Memory B cell (primary cell): ENCODE measurements around the gene IFNL3.
A peak's percentile ranks its signal among the peaks of the same experiment; 100 is the strongest.
"Not testable (repeated sequence)": the region's sequence is repeated elsewhere in the genome, so short reads cannot be mapped to it uniquely, and the experiment has no call there.

Source experiments
- ATAC-seq: fragments of 150-1000 bp; cut with Tn5 transposase; 2 replicates; pipeline ENCODE4 v1.10.0; 2021; ENCODE audit warnings: low read depth, mild to moderate bottlenecking, moderate library complexity
- DNase-seq, 2 donors: peaks; one replicate each; pipeline ENCODE4 v3.0.0; 2022; ENCODE audit warnings: low spot score in 2 of 2
- H3K27ac Mint-ChIP-seq: one replicate; pipeline ENCODE4 v1.8.0; 2022; ENCODE audit warnings: mild to moderate bottlenecking, moderate library complexity, mixed read lengths
- H3K27me3 Mint-ChIP-seq: one replicate; pipeline ENCODE4 v1.8.0; 2022; ENCODE audit warnings: mixed read lengths
- H3K36me3 Mint-ChIP-seq: one replicate; pipeline ENCODE4 v1.8.0; 2022; ENCODE audit warnings: mild to moderate bottlenecking, mixed read lengths
- H3K4me1 Mint-ChIP-seq: one replicate; pipeline ENCODE4 v1.8.0; 2022; ENCODE audit warnings: mixed read lengths
- H3K4me3 Mint-ChIP-seq: one replicate; pipeline ENCODE4 v1.8.0; 2022; ENCODE audit warnings: mild to moderate bottlenecking, moderate library complexity, mixed read lengths
- H3K9me3 Mint-ChIP-seq: one replicate; pipeline ENCODE4 v1.8.0; 2022; ENCODE audit warnings: mixed read lengths

The IFNL3 gene

GRCh38 chr19:39244410-39245100 is at the start of gene IFNL3:
TSS of gene IFNL3 (minus strand) at chr19:39245006. CDS start at chr19:39244967, 39 bp downstream.
- not testable (repeated sequence) for H3K27ac Mint-ChIP-seq, H3K27me3 Mint-ChIP-seq, H3K9me3 Mint-ChIP-seq, ATAC-seq, H3K4me3 Mint-ChIP-seq, DNase-seq, H3K4me1 Mint-ChIP-seq, H3K36me3 Mint-ChIP-seq

GRCh38 chr19:39293394-39293793 is 48.6 kb upstream of the IFNL3 start:
- Mint-ChIP-seq H3K4me3 (no peak overlapping the region), H3K27me3 (peaks cover 24% of the 10 kb centered on the region), H3K4me1 (peaks cover 3% of the 10 kb centered on the region), H3K27ac (no peak overlapping the region), H3K9me3 (peaks cover 4% of the 10 kb centered on the region), H3K36me3 (peaks cover 3% of the 10 kb centered on the region)
- DNase-seq (no peak), ATAC-seq (no peak)

- peaks cover 6% of the 10 kb centered on the region for H3K27me3 Mint-ChIP-seq
Measured at GRCh38 chr19:39284032-39284431, 39.2 kb upstream of the IFNL3 start.

GRCh38 chr19:39282021-39282420 is 37.2 kb upstream of the IFNL3 start:
- ATAC-seq (no peak), DNase-seq (no peak)
- Mint-ChIP-seq H3K4me3 (no peak overlapping the region), H3K27me3 (peaks cover 10% of the 10 kb centered on the region), H3K9me3 (peaks cover 6% of the 10 kb centered on the region), H3K4me1 (no peaks in the 10 kb centered on the region), H3K36me3 (no peaks in the 10 kb centered on the region), H3K27ac (no peak overlapping the region)

More at GRCh38 chr19:39284032-39284431, 39.2 kb upstream of the IFNL3 start:
- DNase-seq (no peak), ATAC-seq (no peak)
- Mint-ChIP-seq H3K27ac (no peak overlapping the region), H3K4me3 (no peak overlapping the region), H3K36me3 (no peaks in the 10 kb centered on the region), H3K9me3 (peaks cover 6% of the 10 kb centered on the region), H3K4me1 (no peaks in the 10 kb centered on the region)

GRCh38 chr19:39277598-39277997 is 32.8 kb upstream of the IFNL3 start:
- Mint-ChIP-seq H3K27ac (no peak overlapping the region), H3K9me3 (no peaks in the 10 kb centered on the region), H3K27me3 (peaks cover 13% of the 10 kb centered on the region), H3K4me3 (no peak overlapping the region), H3K4me1 (no peaks in the 10 kb centered on the region), H3K36me3 (no peaks in the 10 kb centered on the region)
- DNase-seq (no peak), ATAC-seq (no peak)

- H3K27me3 Mint-ChIP-seq: peaks cover 13% of the 10 kb centered on the region
- no peaks in the 10 kb centered on the region for H3K36me3 Mint-ChIP-seq
- no peaks in the 10 kb centered on the region for H3K4me1 Mint-ChIP-seq
- no peak overlapping the region for H3K27ac Mint-ChIP-seq
- ATAC-seq (no peak), DNase-seq (no peak)
- H3K4me3 Mint-ChIP-seq: no peak overlapping the region
- no peaks in the 10 kb centered on the region for H3K9me3 Mint-ChIP-seq
Measured at GRCh38 chr19:39276740-39277139, 31.9 kb upstream of the IFNL3 start.

- no peaks in the 10 kb centered on the region for H3K36me3 Mint-ChIP-seq
- H3K4me3 Mint-ChIP-seq: no peak overlapping the region
- H3K27me3 Mint-ChIP-seq: peaks cover 19% of the 10 kb centered on the region
- no peaks in the 10 kb centered on the region for H3K9me3 Mint-ChIP-seq
- no peak for ATAC-seq
- H3K27ac Mint-ChIP-seq: no peak overlapping the region
- DNase-seq: no peak
- no peaks in the 10 kb centered on the region for H3K4me1 Mint-ChIP-seq
Measured at GRCh38 chr19:39275578-39275977, 30.8 kb upstream of the IFNL3 start.

GRCh38 chr19:39273859-39274258 is 29.1 kb upstream of the IFNL3 start:
- not testable (repeated sequence) for H3K4me1 Mint-ChIP-seq, H3K36me3 Mint-ChIP-seq, ATAC-seq, H3K27ac Mint-ChIP-seq, H3K4me3 Mint-ChIP-seq, H3K9me3 Mint-ChIP-seq, DNase-seq
- H3K27me3 Mint-ChIP-seq: peaks cover 25% of the 10 kb centered on the region

GRCh38 chr19:39270036-39270871 is 25.4 kb upstream of the IFNL3 start:
- Mint-ChIP-seq H3K9me3 (no peaks in the 10 kb centered on the region), H3K27me3 (peaks cover 18% of the 10 kb centered on the region), H3K4me3 (no peak overlapping the region), H3K36me3 (no peaks in the 10 kb centered on the region), H3K4me1 (peaks cover 2% of the 10 kb centered on the region), H3K27ac (no peak overlapping the region)
- DNase-seq (no peak), ATAC-seq (no peak)

- H3K4me3 Mint-ChIP-seq, H3K36me3 Mint-ChIP-seq, ATAC-seq, H3K27ac Mint-ChIP-seq, DNase-seq, H3K9me3 Mint-ChIP-seq, H3K4me1 Mint-ChIP-seq: not testable (repeated sequence)
- peaks cover 18% of the 10 kb centered on the region for H3K27me3 Mint-ChIP-seq
Measured at GRCh38 chr19:39269369-39269768, 24.6 kb upstream of the IFNL3 start.

GRCh38 chr19:39268531-39269223 is 23.9 kb upstream of the IFNL3 start:
- peaks cover 21% of the 10 kb centered on the region for H3K27me3 Mint-ChIP-seq
- not testable (repeated sequence) for H3K36me3 Mint-ChIP-seq, DNase-seq, H3K4me3 Mint-ChIP-seq, H3K4me1 Mint-ChIP-seq, ATAC-seq, H3K9me3 Mint-ChIP-seq, H3K27ac Mint-ChIP-seq

- not testable (repeated sequence) for H3K4me3 Mint-ChIP-seq, DNase-seq, H3K4me1 Mint-ChIP-seq, H3K9me3 Mint-ChIP-seq, H3K36me3 Mint-ChIP-seq, H3K27ac Mint-ChIP-seq
- peak; percentile 46 for ATAC-seq
- peaks cover 24% of the 10 kb centered on the region for H3K27me3 Mint-ChIP-seq
Measured at GRCh38 chr19:39268085-39268484, 23.3 kb upstream of the IFNL3 start, which contains the start of gene IFNL2. TSS of gene IFNL2 (plus strand) at chr19:39268396. CDS start at chr19:39268569, 173 bp downstream.

GRCh38 chr19:39265321-39265916 is 20.6 kb upstream of the IFNL3 start:
- H3K27me3 Mint-ChIP-seq: peaks cover 20% of the 10 kb centered on the region
- no peaks in the 10 kb centered on the region for H3K36me3 Mint-ChIP-seq
- no peak for ATAC-seq
- H3K9me3 Mint-ChIP-seq: no peaks in the 10 kb centered on the region
- peaks cover 5% of the 10 kb centered on the region for H3K4me1 Mint-ChIP-seq
- no peak for DNase-seq
- no peak overlapping the region for H3K27ac Mint-ChIP-seq
- no peak overlapping the region for H3K4me3 Mint-ChIP-seq
